Vagina (tissue), 2 donors: ENCODE measurements around the gene HID1. TPM values are rescaled to one million over a fixed set of nuclear protein-coding genes. Genes with fewer than 3 reads are reported as not detected.

Source experiments
- DNase-seq, 2 donors: peaks; one replicate each; pipeline ENCODE4 v3.0.0-alpha.2; 2017; ENCODE audit errors: extremely low spot score in 2 of 2
- H3K27ac ChIP-seq: fragments of 200-600 bp; sonication (generic); one replicate; pipeline ENCODE4 v1.5.1; 2019
- H3K27me3 ChIP-seq: fragments of 200-600 bp; sonication (generic); one replicate; pipeline ENCODE4 v1.5.1; 2019
- H3K36me3 ChIP-seq, 2 donors: fragments of 200-600 bp; sonication (generic); one replicate each; pipeline ENCODE4 v1.5.1; 2017 to 2019
- H3K4me1 ChIP-seq: fragments of 200-600 bp; sonication (generic); one replicate; pipeline ENCODE4 v1.5.1; 2019
- H3K4me3 ChIP-seq, 2 donors: fragments of 200-600 bp; sonication (generic); 1 replicate in 1 of 2; 2 replicates in 1 of 2; pipeline ENCODE4 v1.5.1; 2016 to 2019
- H3K9me3 ChIP-seq: fragments of 200-600 bp; sonication (generic); one replicate; pipeline ENCODE4 v1.5.1; 2019
- CTCF ChIP-seq, 3 experiments: fragments of 450-650 bp in 2 of 3; fragments of 200-600 bp in 1 of 3; sonication (generic) in 1 of 3; IDR thresholded peaks; one replicate each; pipeline ENCODE4 v1.5.1; 2017 to 2019; ENCODE audit warnings: antibody characterized with exemption in 3 of 3, mild to moderate bottlenecking in 2 of 3, moderate library complexity in 2 of 3
- POLR2A ChIP-seq, 2 donors: fragments of 450-650 bp; IDR thresholded peaks; one replicate each; pipeline ENCODE4 v1.6.1; 2017; ENCODE audit warnings: antibody characterized with exemption in 2 of 2, mild to moderate bottlenecking in 2 of 2, moderate library complexity in 2 of 2
- POLR2AphosphoS5 ChIP-seq, 2 donors: sonication (generic); formaldehyde crosslinking; IDR thresholded peaks; one replicate each; pipeline ENCODE4 v1.9.0; 2017; ENCODE audit warnings: antibody characterized with exemption in 2 of 2, mild to moderate bottlenecking in 2 of 2, low read depth in 1 of 2; ENCODE audit not compliant: insufficient read depth in 1 of 2
- intact Hi-C: fragments of 100-400 bp; cut with DNase I; formaldehyde crosslinking; loops from one replicate; pipeline ENCODE4 v1.15.1; 2023
- total RNA-seq: library from RNA; depleted of rRNA; stranded (reverse); fragments of >200 nt; gene quantifications from one replicate; pipeline ENCODE4 v1.2.3, GENCODE V29; 2016

Gene HID1
- total RNA-seq, 1 donor from 2014 or later, result 13.0 TPM

- no peaks in the 10 kb centered on the region for H3K27me3 ChIP-seq
- no peak overlapping the region for H3K4me3 ChIP-seq
- intact Hi-C loops, result no loop called here
- H3K9me3 ChIP-seq, result no peaks in the 10 kb centered on the region
- H3K27ac ChIP-seq, result no peak overlapping the region
- TF ChIP-seq CTCF (IDR thresholded peaks at IDR 0.05) (no peak), POLR2AphosphoS5 (IDR thresholded peaks at IDR 0.05; ENCODE audit: insufficient read depth in 1 of 2, low read depth in 1 of 2) (no peak), POLR2A (IDR thresholded peaks at IDR 0.05) (no peak)
- no peak for DNase-seq
- H3K4me1 ChIP-seq, result no peaks in the 10 kb centered on the region
- H3K36me3 ChIP-seq, result no peaks in the 10 kb centered on the region
Observed at GRCh38 chr17:74954115-74954514, 18.4 kb downstream of the HID1 start.

GRCh38 chr17:74953134-74953687, 19.3 kb downstream of the HID1 start:
- H3K27me3 ChIP-seq, result no peaks in the 10 kb centered on the region
- no peaks in the 10 kb centered on the region for H3K4me1 ChIP-seq
- no peaks in the 10 kb centered on the region for H3K36me3 ChIP-seq
- no peak for DNase-seq
- no peak overlapping the region for H3K27ac ChIP-seq
- TF ChIP-seq CTCF (IDR thresholded peaks at IDR 0.05), result no peak
- no peak for TF ChIP-seq POLR2A (IDR thresholded peaks at IDR 0.05)
- H3K4me3 ChIP-seq, result no peak overlapping the region
- intact Hi-C loops, result no loop called here
- H3K9me3 ChIP-seq, result no peaks in the 10 kb centered on the region

- Histone ChIP-seq H3K36me3 (no peaks in the 10 kb centered on the region), H3K27me3 (no peaks in the 10 kb centered on the region), H3K27ac (no peak overlapping the region), H3K9me3 (no peaks in the 10 kb centered on the region), H3K4me1 (no peaks in the 10 kb centered on the region), H3K4me3 (no peak overlapping the region)
- intact Hi-C loops, result no loop called here
- TF ChIP-seq POLR2A (IDR thresholded peaks at IDR 0.05), result no peak
- no peak for TF ChIP-seq CTCF (IDR thresholded peaks at IDR 0.05)
- no peak for DNase-seq
Observed at GRCh38 chr17:74952431-74953133, 20.0 kb downstream of the HID1 start.

- Histone ChIP-seq H3K27ac (no peak overlapping the region), H3K27me3 (no peaks in the 10 kb centered on the region), H3K36me3 (no peaks in the 10 kb centered on the region), H3K9me3 (no peaks in the 10 kb centered on the region), H3K4me1 (no peaks in the 10 kb centered on the region), H3K4me3 (no peak overlapping the region)
- intact Hi-C loops, result no loop called here
- no peak for DNase-seq
- TF ChIP-seq CTCF (IDR thresholded peaks at IDR 0.05), result no peak
- TF ChIP-seq POLR2A (IDR thresholded peaks at IDR 0.05), result no peak
- no peak for TF ChIP-seq POLR2AphosphoS5 (IDR thresholded peaks at IDR 0.05; ENCODE audit: insufficient read depth in 1 of 2, low read depth in 1 of 2)
Observed at GRCh38 chr17:74951680-74952421, 20.7 kb downstream of the HID1 start.

- Histone ChIP-seq H3K4me1 (no peaks in the 10 kb centered on the region), H3K4me3 (no peak overlapping the region), H3K27me3 (no peaks in the 10 kb centered on the region), H3K27ac (no peak overlapping the region), H3K36me3 (no peaks in the 10 kb centered on the region), H3K9me3 (no peaks in the 10 kb centered on the region)
- TF ChIP-seq POLR2A (IDR thresholded peaks at IDR 0.05) (no peak), POLR2AphosphoS5 (IDR thresholded peaks at IDR 0.05; ENCODE audit: insufficient read depth in 1 of 2, low read depth in 1 of 2) (no peak), CTCF (IDR thresholded peaks at IDR 0.05) (no peak)
- DNase-seq, result no peak
- intact Hi-C loops, result no loop called here
Observed at GRCh38 chr17:74951065-74951464, 21.5 kb downstream of the HID1 start.
